CD4-positive, alpha-beta T cell (primary cell): ENCODE results near the gene KCNT2. TPM values are rescaled to one million over a fixed set of nuclear protein-coding genes. Genes with fewer than 3 reads are reported as not detected.
A peak's percentile ranks its signal among the peaks of the same experiment; 100 is the strongest.

Experiments
- ATAC-seq: fragments of 200-7000 bp; cut with Tn5 transposase; one replicate; pipeline ENCODE4 v1.10.0; 2022; ENCODE audit warnings: mild to moderate bottlenecking; ENCODE audit not compliant: poor library complexity
- CTCF ChIA-PET: fragments of 350-600 bp; sonication (Branson Sonifier 250); formaldehyde crosslinking; loops from one replicate; lab custom pipeline; 2021; ENCODE audit warnings: antibody characterized with exemption, inconsistent platforms; lab: Charles Lee
- POLR2A ChIA-PET: fragments of 350-600 bp; sonication (Branson Sonifier 250); formaldehyde crosslinking; loops from one replicate; lab custom pipeline; 2021; ENCODE audit warnings: antibody characterized with exemption, inconsistent platforms; lab: Charles Lee
- DNase-seq, 14 experiments: peaks; one replicate each; pipeline ENCODE4 v3.0.0-alpha.2; 2013 to 2020; ENCODE audit warnings: mixed read lengths in 2 of 14
- H3K27ac ChIP-seq, 2 donors: one replicate each; pipeline versions ENCODE4 v1.5.1 to v1.7.0; 2013; ENCODE audit warnings: low read length in 2 of 2, low read depth in 1 of 2, mild to moderate bottlenecking in 1 of 2
- H3K27me3 ChIP-seq, 2 experiments: 1 replicate in 1 of 2; 2 replicates in 1 of 2; pipeline versions ENCODE4 v1.6.1 to v1.7.0; 2013; ENCODE audit warnings: low read length in 2 of 2, control low read depth in 1 of 2, mild to moderate bottlenecking in 1 of 2, moderate library complexity in 1 of 2; ENCODE audit not compliant: insufficient read depth in 2 of 2, control insufficient read depth in 1 of 2
- H3K36me3 ChIP-seq: one replicate; pipeline ENCODE4 v1.6.1; 2013; ENCODE audit warnings: low read length, control low read depth; ENCODE audit not compliant: insufficient read depth
- H3K4me1 ChIP-seq: one replicate; pipeline ENCODE4 v1.6.1; 2013; ENCODE audit warnings: low read length, control low read depth; ENCODE audit not compliant: insufficient read depth
- H3K4me3 ChIP-seq: one replicate; pipeline ENCODE4 v1.5.1; 2013; ENCODE audit warnings: mild to moderate bottlenecking, low read length, moderate library complexity
- H3K9me3 ChIP-seq, 2 experiments: 1 replicate in 1 of 2; 2 replicates in 1 of 2; pipeline versions ENCODE4 v1.6.1 to v1.7.0; 2013; ENCODE audit warnings: low read length in 2 of 2, mild to moderate bottlenecking in 2 of 2, control low read depth in 1 of 2, moderate library complexity in 1 of 2; ENCODE audit not compliant: control insufficient read depth in 1 of 2, insufficient read depth in 1 of 2
- H3K27ac Mint-ChIP-seq: one replicate; pipeline ENCODE4 v1.8.0; 2020; ENCODE audit warnings: mixed read lengths
- H3K27me3 Mint-ChIP-seq: one replicate; pipeline ENCODE4 v1.8.0; 2021; ENCODE audit warnings: mixed read lengths
- H3K36me3 Mint-ChIP-seq: one replicate; pipeline ENCODE4 v1.8.0; 2021; ENCODE audit warnings: low read depth, mixed read lengths
- H3K4me1 Mint-ChIP-seq: one replicate; pipeline ENCODE4 v1.8.0; 2021; ENCODE audit warnings: low read depth, mixed read lengths
- H3K4me3 Mint-ChIP-seq: one replicate; pipeline ENCODE4 v1.8.0; 2020; ENCODE audit warnings: mild to moderate bottlenecking, mixed read lengths
- H3K9me3 Mint-ChIP-seq: one replicate; pipeline ENCODE4 v1.8.0; 2020; ENCODE audit warnings: mixed read lengths
- intact Hi-C, 2 experiments: fragments of 100-400 bp; cut with DNase I in 1 of 2; cut with micrococcal nuclease in 1 of 2; formaldehyde crosslinking; loops; one replicate each; pipeline versions ENCODE4 v1.15.1 to v1.9.0; 2023 to 2025; cut with DNase I, micrococcal nuclease
- total RNA-seq, 174 experiments: library from RNA in 2 of 174; stranded (reverse) in 2 of 174; gene quantifications; one replicate each; pipeline ENCODE4 v1.2.3 and lab custom pipeline; 2021 to 2026
- TF ChIP-seq, protein P1 (sequence below): fragments of 200-600 bp; IDR thresholded peaks from one replicate; pipeline ENCODE4 v1.8.0; 2022; ENCODE audit warnings: antibody characterized with exemption, mild to moderate bottlenecking

KCNT2 gene
- total RNA-seq, 2 experiments from 2014 or later: not detected

DNA sequence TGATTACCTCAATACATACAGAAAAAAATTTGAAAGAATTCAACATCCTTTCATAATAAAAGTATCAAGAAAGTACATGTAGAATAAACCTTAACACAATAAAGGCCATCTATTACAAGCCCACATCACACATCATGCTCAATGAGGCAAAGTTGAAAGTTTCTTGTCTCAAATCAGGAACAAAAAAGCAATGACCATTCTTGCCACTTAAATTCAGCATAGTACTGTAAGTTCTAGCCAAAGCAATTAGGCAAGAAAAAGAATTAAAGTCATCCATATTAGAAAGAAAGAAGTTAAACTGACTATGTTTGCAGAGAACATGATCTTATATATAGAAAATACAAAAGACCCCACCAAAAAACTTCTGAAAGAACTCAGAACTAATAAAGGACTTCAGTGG lies 44.5 kb downstream of the KCNT2 start:
- CTCF ChIA-PET: no interaction called here
- Histone ChIP-seq H3K27ac (no peak overlapping the region), H3K36me3 (no peaks in the 10 kb centered on the region), H3K9me3 (peaks cover 4 to 5% of the 10 kb centered on the region in 2 experiments), H3K4me3 (no peak overlapping the region), H3K4me1 (no peaks in the 10 kb centered on the region), H3K27me3 (no peaks in the 10 kb centered on the region)
- Mint-ChIP-seq H3K36me3 (no peaks in the 10 kb centered on the region), H3K27ac (no peak overlapping the region), H3K9me3 (peaks cover 8% of the 10 kb centered on the region), H3K4me1 (no peaks in the 10 kb centered on the region), H3K27me3 (no peaks in the 10 kb centered on the region), H3K4me3 (no peak overlapping the region)
- ATAC-seq: no peak
- DNase-seq: no peak
- intact Hi-C loops: no loop called here
- POLR2A ChIA-PET: no interaction called here
- TF ChIP-seq, protein P1, sequence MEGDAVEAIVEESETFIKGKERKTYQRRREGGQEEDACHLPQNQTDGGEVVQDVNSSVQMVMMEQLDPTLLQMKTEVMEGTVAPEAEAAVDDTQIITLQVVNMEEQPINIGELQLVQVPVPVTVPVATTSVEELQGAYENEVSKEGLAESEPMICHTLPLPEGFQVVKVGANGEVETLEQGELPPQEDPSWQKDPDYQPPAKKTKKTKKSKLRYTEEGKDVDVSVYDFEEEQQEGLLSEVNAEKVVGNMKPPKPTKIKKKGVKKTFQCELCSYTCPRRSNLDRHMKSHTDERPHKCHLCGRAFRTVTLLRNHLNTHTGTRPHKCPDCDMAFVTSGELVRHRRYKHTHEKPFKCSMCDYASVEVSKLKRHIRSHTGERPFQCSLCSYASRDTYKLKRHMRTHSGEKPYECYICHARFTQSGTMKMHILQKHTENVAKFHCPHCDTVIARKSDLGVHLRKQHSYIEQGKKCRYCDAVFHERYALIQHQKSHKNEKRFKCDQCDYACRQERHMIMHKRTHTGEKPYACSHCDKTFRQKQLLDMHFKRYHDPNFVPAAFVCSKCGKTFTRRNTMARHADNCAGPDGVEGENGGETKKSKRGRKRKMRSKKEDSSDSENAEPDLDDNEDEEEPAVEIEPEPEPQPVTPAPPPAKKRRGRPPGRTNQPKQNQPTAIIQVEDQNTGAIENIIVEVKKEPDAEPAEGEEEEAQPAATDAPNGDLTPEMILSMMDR: no peak

DNA sequence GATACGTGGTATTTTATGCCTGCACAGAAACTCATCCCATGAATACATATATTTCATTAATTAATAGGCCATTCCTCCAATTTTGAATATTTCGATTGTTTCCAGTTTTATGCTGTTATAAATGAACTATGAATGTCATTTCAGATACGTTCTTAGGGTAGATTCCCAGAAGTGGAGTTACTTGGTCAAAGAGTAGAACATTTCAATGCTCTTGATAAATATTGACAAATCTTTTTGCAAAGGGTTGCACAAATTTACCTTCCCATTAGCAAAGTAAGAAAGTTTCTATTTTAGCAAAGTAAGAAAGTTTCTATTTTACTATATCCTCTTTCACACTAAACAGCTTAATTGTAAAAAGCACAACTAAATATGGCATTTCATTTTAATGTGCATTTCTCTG lies 48.9 kb downstream of the KCNT2 start:
- H3K27ac Mint-ChIP-seq: no peak overlapping the region
- ATAC-seq: no peak
- no peak overlapping the region for H3K27ac ChIP-seq
- intact Hi-C loops: no loop called here
- H3K27me3 ChIP-seq: no peaks in the 10 kb centered on the region
- H3K4me3 Mint-ChIP-seq: no peak overlapping the region
- H3K4me1 Mint-ChIP-seq: no peaks in the 10 kb centered on the region
- TF ChIP-seq, protein P1: no peak
- peaks cover 0 to under 1% of the 10 kb centered on the region in 2 experiments for H3K9me3 ChIP-seq
- no peaks in the 10 kb centered on the region for H3K36me3 ChIP-seq
- no peaks in the 10 kb centered on the region for H3K36me3 Mint-ChIP-seq
- ChIA-PET CTCF (no interaction called here), POLR2A (no interaction called here)
- DNase-seq: no peak
- H3K9me3 Mint-ChIP-seq: peaks cover 8% of the 10 kb centered on the region
- no peaks in the 10 kb centered on the region for H3K4me1 ChIP-seq
- H3K4me3 ChIP-seq: no peak overlapping the region
- no peaks in the 10 kb centered on the region for H3K27me3 Mint-ChIP-seq

DNA sequence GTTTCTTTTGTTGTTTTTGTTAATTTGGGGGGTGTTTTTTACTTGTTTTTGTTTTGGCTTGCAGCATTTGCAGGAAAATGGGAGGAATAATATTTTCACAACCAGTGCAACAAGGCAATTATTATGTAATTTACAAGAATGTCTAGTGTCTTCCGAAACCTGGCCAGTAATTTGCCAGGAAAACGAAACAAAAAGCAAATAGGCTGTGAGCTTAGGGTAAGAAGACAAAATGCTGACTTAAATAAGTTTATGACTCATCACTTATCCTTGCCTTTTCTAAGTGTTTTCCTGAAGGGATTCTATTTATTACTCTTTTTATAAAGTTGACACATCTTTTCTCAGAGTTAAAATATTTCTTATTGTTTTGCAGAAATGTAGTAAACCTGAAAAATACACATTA lies 49.8 kb downstream of the KCNT2 start:
- Mint-ChIP-seq H3K4me1 (no peaks in the 10 kb centered on the region), H3K36me3 (no peaks in the 10 kb centered on the region), H3K9me3 (peaks cover 8% of the 10 kb centered on the region), H3K27me3 (no peaks in the 10 kb centered on the region), H3K27ac (no peak overlapping the region), H3K4me3 (no peak overlapping the region)
- Histone ChIP-seq H3K36me3 (no peaks in the 10 kb centered on the region), H3K9me3 (no peaks in the 10 kb centered on the region), H3K27ac (no peak overlapping the region), H3K27me3 (no peaks in the 10 kb centered on the region), H3K4me1 (no peaks in the 10 kb centered on the region), H3K4me3 (no peak overlapping the region)
- ChIA-PET CTCF (no interaction called here), POLR2A (no interaction called here)
- ATAC-seq: no peak
- TF ChIP-seq, protein P1: no peak
- intact Hi-C loops: no loop called here
- peak in 1 of 14 experiments; percentile 6 for DNase-seq
